B cell (primary cell): Measurements from ENCODE around the gene ZEB2. TPM values are rescaled to one million over a fixed set of nuclear protein-coding genes. Genes with fewer than 3 reads are reported as not detected.

Experiments
- ATAC-seq: fragments of 200-7000 bp; cut with Tn5 transposase; one replicate; pipeline ENCODE4 v1.10.0; 2021; ENCODE audit warnings: low read depth, mild to moderate bottlenecking, moderate number of reproducible peaks, moderate library complexity
- CTCF ChIA-PET: fragments of 350-600 bp; sonication (Branson Sonifier 250); formaldehyde crosslinking; loops from one replicate; lab custom pipeline; 2021; ENCODE audit warnings: antibody characterized with exemption, inconsistent platforms; lab: Charles Lee
- POLR2A ChIA-PET: fragments of 350-600 bp; sonication (Branson Sonifier 250); formaldehyde crosslinking; loops from one replicate; lab custom pipeline; 2021; ENCODE audit warnings: antibody characterized with exemption; lab: Charles Lee
- DNase-seq: peaks from one replicate; pipeline ENCODE4 v3.0.0; 2013
- H2AFZ ChIP-seq: 2 replicates; pipeline ENCODE4 v1.6.1; 2012; ENCODE audit warnings: mild to moderate bottlenecking, low read depth, low read length; ENCODE audit not compliant: insufficient read depth, poor library complexity, severe bottlenecking
- H3K27ac ChIP-seq, 2 donors: 1 replicate in 1 of 2; 2 replicates in 1 of 2; pipeline ENCODE4 v1.5.1; 2012 to 2013; ENCODE audit warnings: low read length in 2 of 2, mild to moderate bottlenecking in 2 of 2, moderate library complexity in 1 of 2
- H3K27me3 ChIP-seq, 4 experiments: fragments of 200-600 bp in 1 of 4; sonication (generic) in 1 of 4; replicated peaks in 1 of 4; 1 replicate in 2 of 4; 2 replicates in 2 of 4; pipeline versions ENCODE4 v1.6.1 to v1.7.0; 2013 to 2016; ENCODE audit warnings: low read length in 3 of 4, mild to moderate bottlenecking in 2 of 4, mixed read lengths in 1 of 4, moderate library complexity in 1 of 4; ENCODE audit not compliant: insufficient read depth in 4 of 4, control insufficient read depth in 3 of 4; ENCODE audit errors: control extremely low read depth in 1 of 4
- H3K36me3 ChIP-seq, 2 experiments: replicated peaks in 1 of 2; 1 replicate in 1 of 2; 2 replicates in 1 of 2; pipeline versions ENCODE4 v1.6.1 to v1.7.1; 2013; ENCODE audit warnings: low read length in 1 of 2; ENCODE audit not compliant: insufficient read depth in 2 of 2, control insufficient read depth in 1 of 2; ENCODE audit errors: control extremely low read depth in 1 of 2, extremely low read depth in 1 of 2
- H3K4me1 ChIP-seq, 2 donors: fragments of 200-600 bp in 1 of 2; sonication (generic) in 1 of 2; 1 replicate in 1 of 2; 2 replicates in 1 of 2; pipeline versions ENCODE4 v1.5.1 to v1.6.1; 2013 to 2017; ENCODE audit warnings: low read length in 2 of 2; ENCODE audit not compliant: control insufficient read depth in 2 of 2, insufficient read depth in 2 of 2
- H3K4me2 ChIP-seq: replicated peaks from 2 replicates; pipeline ENCODE3; 2012; ENCODE audit warnings: mild to moderate bottlenecking, low read depth, low read length; ENCODE audit not compliant: poor library complexity, severe bottlenecking
- H3K4me3 ChIP-seq, 5 experiments: fragments of 200-600 bp in 1 of 5; sonication (generic) in 1 of 5; 1 replicate in 3 of 5; 2 replicates in 2 of 5; pipeline versions ENCODE4 v1.5.1 to v1.7.0; 2011 to 2016; ENCODE audit warnings: low read length in 4 of 5, mild to moderate bottlenecking in 4 of 5, low read depth in 2 of 5, control low read depth in 1 of 5, moderate library complexity in 1 of 5; ENCODE audit not compliant: insufficient read depth in 1 of 5; ENCODE audit errors: control extremely low read depth in 1 of 5, extremely low read depth in 1 of 5
- H3K79me2 ChIP-seq: fragments of 200-600 bp; sonication (generic); one replicate; pipeline ENCODE4 v1.6.0; 2016; ENCODE audit warnings: low read length; ENCODE audit not compliant: control insufficient read depth, insufficient read depth
- H3K9ac ChIP-seq: fragments of 200-600 bp; sonication (generic); 2 replicates; pipeline ENCODE4 v1.6.1; 2017; ENCODE audit warnings: mild to moderate bottlenecking, low read length, moderate library complexity
- H3K9me3 ChIP-seq, 3 donors: one replicate each; pipeline versions ENCODE4 v1.6.1 to v1.7.1; 2013; ENCODE audit warnings: low read length in 2 of 3; ENCODE audit not compliant: control insufficient read depth in 2 of 3, insufficient read depth in 1 of 3; ENCODE audit errors: control extremely low read depth in 1 of 3
- H4K20me1 ChIP-seq: 2 replicates; pipeline ENCODE4 v1.6.0; 2012; ENCODE audit warnings: mild to moderate bottlenecking, low read length; ENCODE audit not compliant: insufficient read depth, control insufficient read depth, poor library complexity, severe bottlenecking
- H3K27ac Mint-ChIP-seq: one replicate; pipeline ENCODE4 v1.8.0; 2021; ENCODE audit warnings: mixed read lengths
- H3K27me3 Mint-ChIP-seq: one replicate; pipeline ENCODE4 v1.8.0; 2021; ENCODE audit warnings: mixed read lengths
- H3K4me1 Mint-ChIP-seq: one replicate; pipeline ENCODE4 v1.8.0; 2021; ENCODE audit warnings: mixed read lengths
- H3K4me3 Mint-ChIP-seq: one replicate; pipeline ENCODE4 v1.8.0; 2021; ENCODE audit warnings: mixed read lengths
- H3K9me3 Mint-ChIP-seq: one replicate; pipeline ENCODE4 v1.8.0; 2022; ENCODE audit warnings: mixed read lengths; ENCODE audit not compliant: insufficient read depth
- EZH2 ChIP-seq: IDR thresholded peaks from 2 replicates; pipeline ENCODE4 v1.6.1; 2012; ENCODE audit warnings: borderline replicate concordance, low read depth, mild to moderate bottlenecking, moderate library complexity, low read length; ENCODE audit not compliant: insufficient read depth, poor library complexity, severe bottlenecking
- intact Hi-C: fragments of 100-400 bp; cut with micrococcal nuclease; formaldehyde crosslinking; loops from one replicate; pipeline ENCODE4 v1.10.0; 2022
- polyA plus RNA-seq: library from polyadenylated mRNA; depleted of rRNA; stranded (reverse); fragments of >200 nt; gene quantifications from 2 replicates; pipeline ENCODE4 v1.2.3, GENCODE V29; 2012
- total RNA-seq, 2 donors: library from RNA; stranded (reverse); fragments of 120-200 nt in 1 of 2; gene quantifications; 1 replicate in 1 of 2; 2 replicates in 1 of 2; pipeline versions ENCODE4 v1.2.3 to v1.2.4, GENCODE V29; 2013 to 2022
- TF ChIP-seq, protein P1 (sequence below): fragments of 200-600 bp; IDR thresholded peaks from one replicate; pipeline ENCODE4 v1.8.0; 2022; ENCODE audit warnings: antibody characterized with exemption, mild to moderate bottlenecking

ZEB2 gene
- total and polyA plus RNA-seq, 2 donors (not counting 1 experiment from before 2014, with no cell fraction given): 56.3 to 217 TPM

DNA sequence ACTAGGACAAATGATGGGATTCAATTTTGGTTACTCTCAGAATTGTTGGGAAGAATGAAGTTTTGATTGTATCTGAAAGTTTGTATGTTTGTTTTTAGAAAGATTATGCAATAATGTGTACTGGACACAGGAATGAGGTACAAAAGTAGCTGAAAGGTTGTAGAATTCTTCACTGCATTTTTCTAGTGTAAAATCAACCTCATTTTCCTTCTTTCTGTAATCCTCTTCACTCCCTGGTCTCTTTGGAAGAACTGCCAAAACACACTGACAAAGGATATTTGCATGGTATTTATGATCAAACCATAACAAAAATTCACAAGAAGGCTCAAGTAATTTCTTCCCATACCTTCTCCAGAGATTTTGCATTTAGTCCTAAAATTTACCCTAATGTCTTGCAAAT lies 110.7 kb downstream of the ZEB2 start:
- Histone ChIP-seq H3K27ac (no peak overlapping the region), H3K4me3 (no peak overlapping the region), H4K20me1 (peaks cover 14% of the 10 kb centered on the region), H3K9ac (no peak overlapping the region), H3K36me3 (peaks cover 3 to 50% of the 10 kb centered on the region in 2 experiments), H3K4me2 (no peak overlapping the region), H3K9me3 (no peaks in the 10 kb centered on the region), H3K27me3 (no peaks in the 10 kb centered on the region), H3K79me2 (peaks cover 13% of the 10 kb centered on the region), H3K4me1 (peaks cover 6 to 15% of the 10 kb centered on the region in 2 donors), H2AFZ (no peak overlapping the region)
- no peaks in the 10 kb centered on the region for H3K27me3 Mint-ChIP-seq
- H3K27ac Mint-ChIP-seq: no peak overlapping the region
- ChIA-PET POLR2A (no interaction called here), CTCF (interaction anchor here (0.8 kb wide), 1 partner anchor 66 kb away, joined by 3 read pairs; no protein-coding TSS in a partner anchor)
- H3K4me1 Mint-ChIP-seq: peaks cover 37% of the 10 kb centered on the region
- H3K9me3 Mint-ChIP-seq: no peaks in the 10 kb centered on the region
- intact Hi-C loops: no loop called here
- H3K4me3 Mint-ChIP-seq: no peak overlapping the region
- no peak for DNase-seq
- no peak for ATAC-seq
- no peak for TF ChIP-seq EZH2
- TF ChIP-seq, protein P1, sequence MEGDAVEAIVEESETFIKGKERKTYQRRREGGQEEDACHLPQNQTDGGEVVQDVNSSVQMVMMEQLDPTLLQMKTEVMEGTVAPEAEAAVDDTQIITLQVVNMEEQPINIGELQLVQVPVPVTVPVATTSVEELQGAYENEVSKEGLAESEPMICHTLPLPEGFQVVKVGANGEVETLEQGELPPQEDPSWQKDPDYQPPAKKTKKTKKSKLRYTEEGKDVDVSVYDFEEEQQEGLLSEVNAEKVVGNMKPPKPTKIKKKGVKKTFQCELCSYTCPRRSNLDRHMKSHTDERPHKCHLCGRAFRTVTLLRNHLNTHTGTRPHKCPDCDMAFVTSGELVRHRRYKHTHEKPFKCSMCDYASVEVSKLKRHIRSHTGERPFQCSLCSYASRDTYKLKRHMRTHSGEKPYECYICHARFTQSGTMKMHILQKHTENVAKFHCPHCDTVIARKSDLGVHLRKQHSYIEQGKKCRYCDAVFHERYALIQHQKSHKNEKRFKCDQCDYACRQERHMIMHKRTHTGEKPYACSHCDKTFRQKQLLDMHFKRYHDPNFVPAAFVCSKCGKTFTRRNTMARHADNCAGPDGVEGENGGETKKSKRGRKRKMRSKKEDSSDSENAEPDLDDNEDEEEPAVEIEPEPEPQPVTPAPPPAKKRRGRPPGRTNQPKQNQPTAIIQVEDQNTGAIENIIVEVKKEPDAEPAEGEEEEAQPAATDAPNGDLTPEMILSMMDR: no peak

DNA sequence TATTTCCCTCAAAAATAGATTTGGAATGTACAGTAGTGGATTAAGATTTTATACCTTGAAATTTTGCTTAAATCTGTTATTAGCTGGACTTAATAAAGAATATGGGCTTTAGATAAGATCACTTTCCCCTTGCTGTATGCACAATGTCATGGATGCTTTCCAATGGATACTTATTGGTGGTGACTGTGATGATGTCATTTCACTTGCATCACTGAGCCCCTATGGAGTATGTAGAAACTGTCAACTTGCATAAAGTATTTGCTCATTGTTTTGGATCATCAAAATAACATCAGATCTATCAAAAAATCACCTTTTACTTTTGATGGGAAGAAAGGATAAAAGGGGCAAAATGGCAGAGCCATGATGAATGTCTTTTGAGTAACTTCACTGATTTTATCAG lies 112.7 kb downstream of the ZEB2 start:
- CTCF ChIA-PET: no interaction called here
- intact Hi-C loops: no loop called here

More for the DNA sequence above, 112.7 kb downstream of the ZEB2 start:
- Histone ChIP-seq H3K4me3 (no peak overlapping the region), H3K4me1 (peaks cover 0 to 10% of the 10 kb centered on the region in 2 donors), H3K4me2 (no peak overlapping the region), H3K36me3 (peaks cover 3 to 58% of the 10 kb centered on the region in 2 experiments), H4K20me1 (peaks cover 10% of the 10 kb centered on the region), H2AFZ (no peak overlapping the region), H3K9me3 (no peaks in the 10 kb centered on the region), H3K79me2 (peaks cover 18% of the 10 kb centered on the region), H3K27ac (peak overlapping the region in 1 of 2 donors; percentile 24), H3K27me3 (no peaks in the 10 kb centered on the region), H3K9ac (no peak overlapping the region)
- no peak overlapping the region for H3K4me3 Mint-ChIP-seq
- no peaks in the 10 kb centered on the region for H3K9me3 Mint-ChIP-seq
- ATAC-seq (no peak), DNase-seq (no peak)
- H3K27me3 Mint-ChIP-seq: no peaks in the 10 kb centered on the region
- H3K27ac Mint-ChIP-seq: no peak overlapping the region
- POLR2A ChIA-PET: no interaction called here
- H3K4me1 Mint-ChIP-seq: peaks cover 26% of the 10 kb centered on the region
- TF ChIP-seq EZH2: no peak
- TF ChIP-seq, protein P1: no peak
